Measurements from ENCODE around the gene SPECC1L.
"Not testable (repeated sequence)": the region's sequence is repeated elsewhere in the genome, so short reads cannot be mapped to it uniquely, and the experiment has no call there.

Gene SPECC1L, protein sequence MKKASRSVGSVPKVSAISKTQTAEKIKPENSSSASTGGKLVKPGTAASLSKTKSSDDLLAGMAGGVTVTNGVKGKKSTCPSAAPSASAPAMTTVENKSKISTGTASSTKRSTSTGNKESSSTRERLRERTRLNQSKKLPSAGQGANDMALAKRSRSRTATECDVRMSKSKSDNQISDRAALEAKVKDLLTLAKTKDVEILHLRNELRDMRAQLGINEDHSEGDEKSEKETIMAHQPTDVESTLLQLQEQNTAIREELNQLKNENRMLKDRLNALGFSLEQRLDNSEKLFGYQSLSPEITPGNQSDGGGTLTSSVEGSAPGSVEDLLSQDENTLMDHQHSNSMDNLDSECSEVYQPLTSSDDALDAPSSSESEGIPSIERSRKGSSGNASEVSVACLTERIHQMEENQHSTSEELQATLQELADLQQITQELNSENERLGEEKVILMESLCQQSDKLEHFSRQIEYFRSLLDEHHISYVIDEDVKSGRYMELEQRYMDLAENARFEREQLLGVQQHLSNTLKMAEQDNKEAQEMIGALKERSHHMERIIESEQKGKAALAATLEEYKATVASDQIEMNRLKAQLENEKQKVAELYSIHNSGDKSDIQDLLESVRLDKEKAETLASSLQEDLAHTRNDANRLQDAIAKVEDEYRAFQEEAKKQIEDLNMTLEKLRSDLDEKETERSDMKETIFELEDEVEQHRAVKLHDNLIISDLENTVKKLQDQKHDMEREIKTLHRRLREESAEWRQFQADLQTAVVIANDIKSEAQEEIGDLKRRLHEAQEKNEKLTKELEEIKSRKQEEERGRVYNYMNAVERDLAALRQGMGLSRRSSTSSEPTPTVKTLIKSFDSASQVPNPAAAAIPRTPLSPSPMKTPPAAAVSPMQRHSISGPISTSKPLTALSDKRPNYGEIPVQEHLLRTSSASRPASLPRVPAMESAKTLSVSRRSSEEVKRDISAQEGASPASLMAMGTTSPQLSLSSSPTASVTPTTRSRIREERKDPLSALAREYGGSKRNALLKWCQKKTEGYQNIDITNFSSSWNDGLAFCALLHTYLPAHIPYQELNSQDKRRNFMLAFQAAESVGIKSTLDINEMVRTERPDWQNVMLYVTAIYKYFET

DNA sequence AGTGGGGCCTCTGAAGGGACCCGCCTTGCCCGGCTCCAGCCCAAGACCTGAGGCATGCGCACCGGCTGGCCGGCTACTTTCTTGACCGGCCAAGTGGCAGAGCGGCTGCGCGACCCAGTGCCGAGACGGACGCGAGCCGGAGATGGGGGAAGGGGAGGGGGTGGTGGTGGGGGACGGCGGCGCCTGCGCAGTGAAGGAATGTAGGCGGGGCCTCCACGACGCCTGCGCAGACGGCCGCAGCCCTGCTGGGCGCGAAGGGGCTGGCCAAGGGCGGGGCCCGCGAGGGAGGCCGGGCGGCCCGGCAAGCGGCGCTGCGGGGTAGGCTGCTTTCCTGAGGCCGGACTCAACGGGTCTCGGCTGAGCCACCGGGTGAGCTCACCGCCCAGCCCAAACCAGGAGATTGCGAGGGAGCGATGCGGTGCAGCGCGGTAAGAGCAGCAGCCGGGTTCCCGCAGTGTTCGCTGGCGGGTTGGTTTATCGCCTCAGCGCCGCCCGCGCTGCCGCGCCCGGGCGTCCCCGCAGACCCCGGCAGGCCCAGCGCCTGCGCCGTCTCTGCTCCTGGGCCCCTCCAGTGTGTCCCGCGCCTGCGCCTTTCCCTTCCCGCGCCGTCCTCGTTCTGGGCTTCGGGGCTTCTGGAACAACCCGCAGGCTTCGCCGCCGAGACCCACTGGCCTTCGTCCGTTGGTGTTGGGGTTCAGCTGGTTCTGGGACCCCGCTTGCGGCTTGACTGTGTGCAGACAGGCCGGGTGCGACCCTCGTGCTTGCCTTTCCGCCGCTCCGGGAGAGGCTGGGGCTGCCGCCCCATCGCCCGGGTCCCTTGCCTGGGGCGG, at the start of gene SPECC1L:
Gene SPECC1L (plus strand): TSS at position 276 of the 830 bp plus-strand sequence. CDS start 31,401 bp downstream, outside the sequence.
- no peak for FAIRE-seq

DNA sequence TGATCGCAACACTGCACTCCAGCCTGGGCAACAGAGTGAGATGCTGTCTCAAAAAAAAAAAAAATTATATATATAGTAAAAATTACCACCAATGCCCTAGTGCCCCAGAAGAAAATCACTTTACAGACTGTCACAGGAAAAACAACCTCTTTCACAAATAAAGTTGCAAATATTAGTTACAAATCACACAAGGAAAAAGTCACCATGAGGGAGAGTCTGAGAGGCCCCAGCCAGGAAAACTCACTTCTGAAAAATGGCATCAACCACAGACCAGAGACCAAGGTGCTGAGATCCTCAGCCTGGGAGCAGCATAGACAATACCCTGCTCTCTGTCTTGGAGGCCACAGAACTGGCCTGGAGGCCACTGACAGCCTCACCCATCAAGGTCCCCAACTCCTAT, 46.2 kb upstream of the SPECC1L start:
- no peak for FAIRE-seq

- no peak for FAIRE-seq
Measured at GRCh38 chr22:24225044-24225601, 45.5 kb upstream of the SPECC1L start.

DNA sequence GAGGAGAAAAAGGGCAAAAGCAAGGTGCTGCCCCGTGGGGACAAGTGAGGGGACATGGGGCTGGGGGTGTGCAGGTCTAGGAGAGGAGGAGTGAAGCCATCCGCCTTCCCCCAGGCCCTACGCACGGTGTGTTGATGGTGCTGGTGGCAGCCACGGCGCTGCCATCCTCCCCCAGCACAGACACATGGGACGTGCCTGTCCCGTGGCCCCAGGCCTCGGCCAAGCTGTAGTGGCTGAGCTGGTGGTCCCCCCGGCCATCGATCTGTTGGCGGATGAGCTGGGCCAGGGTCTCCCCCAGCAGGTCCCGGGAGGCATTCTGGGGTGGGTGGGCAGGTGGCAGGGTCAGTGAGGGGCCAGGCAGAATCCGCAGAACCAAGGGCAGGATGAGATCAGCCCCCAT, 44.7 kb upstream of the SPECC1L start:
- FAIRE-seq = no peak

DNA sequence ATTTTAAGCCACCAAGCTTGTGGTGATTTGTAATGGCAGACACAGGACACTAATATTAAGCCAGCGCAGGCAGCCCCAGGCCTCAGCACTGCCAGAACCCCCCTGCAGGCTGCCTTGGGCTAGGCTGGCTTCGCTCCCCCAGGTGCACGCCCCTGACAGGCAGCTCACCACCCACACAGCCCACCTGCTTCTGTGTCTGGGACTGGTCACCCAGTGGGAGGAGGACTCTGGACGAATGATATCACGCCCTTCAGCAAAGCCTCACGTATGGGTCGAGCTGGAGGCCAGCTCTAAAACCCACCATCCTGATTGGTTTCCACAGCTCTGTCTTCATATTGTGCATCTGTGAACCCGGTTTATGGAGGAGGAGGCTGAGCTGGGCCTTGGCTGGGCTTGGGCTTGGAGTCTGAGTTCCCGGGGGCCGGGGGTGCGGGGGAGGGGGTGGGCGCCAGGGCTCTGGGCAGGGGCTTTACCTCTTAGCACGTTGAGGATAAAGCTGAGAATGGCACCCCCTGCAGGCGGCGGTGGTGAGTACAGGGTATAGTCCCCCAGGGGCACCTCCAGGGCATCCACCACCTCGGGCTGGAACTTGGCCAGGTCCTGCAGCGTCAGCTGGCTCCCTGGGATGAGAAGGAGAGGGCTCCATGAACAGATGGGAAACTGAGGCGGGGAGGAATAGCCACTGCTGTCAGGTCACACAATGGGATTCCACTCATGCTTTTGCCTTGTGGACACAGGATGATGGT, 39.5 kb upstream of the SPECC1L start:
- FAIRE-seq = no peak

DNA sequence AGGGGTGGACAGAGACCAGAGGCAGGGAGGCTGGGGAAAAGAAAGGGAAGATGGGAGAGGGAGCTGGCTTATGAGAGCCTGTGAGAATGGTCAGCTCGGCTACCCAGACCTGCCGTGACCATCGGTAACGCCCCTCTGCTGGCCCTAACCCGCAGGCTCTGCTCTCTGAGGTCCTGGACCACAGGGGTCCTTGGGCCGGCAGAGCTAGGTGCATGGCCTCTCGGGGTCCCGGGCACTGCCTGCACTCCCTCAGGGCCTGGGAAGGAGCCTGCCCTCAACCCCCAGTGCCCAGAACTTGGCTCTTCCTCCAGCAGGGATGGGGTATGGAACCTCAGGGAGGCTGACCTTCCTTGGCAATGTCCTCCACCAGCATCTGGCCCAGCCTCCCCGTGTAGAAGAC, 38.9 kb upstream of the SPECC1L start:
- no peak for FAIRE-seq

DNA sequence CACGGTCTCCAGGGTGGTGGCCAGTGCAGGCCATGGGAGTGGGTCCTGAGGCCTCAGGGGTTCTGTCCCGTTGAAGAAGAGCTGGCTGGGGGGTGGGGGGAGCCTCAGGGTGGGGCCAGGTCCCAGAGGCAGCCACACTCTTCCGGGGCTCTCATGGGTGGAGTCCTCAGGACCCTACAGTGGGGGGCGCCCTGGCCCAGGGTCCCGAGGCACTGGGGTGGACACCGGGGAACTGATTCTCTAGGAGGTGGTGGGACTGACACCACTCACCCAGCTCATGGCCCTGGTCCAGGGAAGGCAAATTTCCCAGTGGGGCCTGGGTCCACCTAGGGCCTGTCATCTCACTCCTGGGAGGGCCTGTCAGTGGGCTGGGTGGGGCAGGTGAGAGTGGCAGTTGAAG, 38.5 kb upstream of the SPECC1L start:
- FAIRE-seq = no peak

- FAIRE-seq = no peak
Measured at GRCh38 chr22:24232725-24233124, 37.9 kb upstream of the SPECC1L start.

GRCh38 chr22:24233235-24233634, 37.4 kb upstream of the SPECC1L start:
- no peak for FAIRE-seq

GRCh38 chr22:24233816-24234215, 36.8 kb upstream of the SPECC1L start:
- FAIRE-seq = no peak

DNA sequence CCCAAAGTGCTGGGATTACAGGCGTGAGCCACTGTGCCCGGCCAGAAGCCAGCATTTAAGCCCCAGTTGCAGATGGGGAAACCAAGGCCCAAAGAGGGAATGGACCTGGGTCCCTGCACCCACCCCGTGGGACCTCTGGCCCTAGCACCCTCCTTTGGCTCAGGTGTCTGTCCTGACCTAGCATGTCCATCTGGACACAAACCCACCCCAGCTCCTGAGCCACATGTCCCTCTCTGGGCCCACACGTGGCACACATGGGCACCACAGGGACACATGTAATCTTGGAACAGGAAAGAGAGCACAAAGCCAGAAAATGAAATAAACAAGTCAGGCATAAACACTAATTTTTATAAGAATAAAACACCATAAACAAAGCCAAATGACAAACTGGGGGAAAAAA, 35.3 kb upstream of the SPECC1L start:
- FAIRE-seq = no peak

GRCh38 chr22:24236656-24237055, 34.0 kb upstream of the SPECC1L start:
- no peak for FAIRE-seq

DNA sequence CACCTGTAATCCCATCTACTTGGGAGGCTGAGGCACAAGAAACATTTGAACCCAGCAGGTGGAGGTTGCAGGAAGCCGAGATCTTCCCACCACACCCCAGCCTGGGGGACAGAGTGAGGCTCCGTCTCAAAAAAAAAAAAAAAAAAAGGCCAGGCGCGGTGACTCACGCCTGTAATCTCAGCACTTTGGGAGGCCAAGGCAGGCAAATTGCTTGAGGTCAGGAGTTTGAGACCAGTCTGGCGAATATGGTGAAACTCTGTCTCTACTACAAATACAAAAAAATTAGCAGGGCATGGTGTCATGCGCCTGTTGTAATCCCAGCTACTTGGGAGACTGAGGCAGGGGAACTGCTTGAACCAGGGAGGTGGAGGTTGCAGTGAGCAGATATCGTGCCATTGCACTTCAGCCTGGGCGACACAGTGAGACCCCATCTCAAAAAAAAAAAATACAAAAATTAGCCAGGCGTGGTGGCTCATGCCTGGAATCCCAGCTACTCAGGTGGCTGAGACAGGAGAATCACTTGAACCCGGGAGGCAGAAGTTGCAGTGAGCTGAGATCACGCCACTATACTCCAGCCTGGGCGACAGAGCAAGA, 32.4 kb upstream of the SPECC1L start:
- FAIRE-seq = not testable (repeated sequence)

DNA sequence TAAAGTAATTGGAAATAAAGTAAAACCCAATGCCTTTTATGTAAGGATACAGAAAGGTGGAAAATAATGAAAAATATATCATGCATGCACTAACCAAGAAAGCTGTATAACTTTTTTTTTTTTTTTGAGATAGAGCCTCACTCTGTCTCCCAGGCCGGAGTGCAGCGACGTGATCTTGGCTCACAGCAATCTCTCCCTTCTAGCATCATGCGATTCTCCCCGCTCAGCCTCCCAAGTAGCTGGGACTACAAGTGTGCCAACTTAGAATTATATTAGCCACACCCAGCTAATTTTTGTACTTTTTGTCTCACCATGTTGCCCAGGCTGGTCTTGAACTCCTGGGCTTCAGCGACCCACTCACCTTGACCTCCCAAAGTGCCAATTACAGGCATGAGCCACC, 30.2 kb upstream of the SPECC1L start:
- FAIRE-seq = no peak

DNA sequence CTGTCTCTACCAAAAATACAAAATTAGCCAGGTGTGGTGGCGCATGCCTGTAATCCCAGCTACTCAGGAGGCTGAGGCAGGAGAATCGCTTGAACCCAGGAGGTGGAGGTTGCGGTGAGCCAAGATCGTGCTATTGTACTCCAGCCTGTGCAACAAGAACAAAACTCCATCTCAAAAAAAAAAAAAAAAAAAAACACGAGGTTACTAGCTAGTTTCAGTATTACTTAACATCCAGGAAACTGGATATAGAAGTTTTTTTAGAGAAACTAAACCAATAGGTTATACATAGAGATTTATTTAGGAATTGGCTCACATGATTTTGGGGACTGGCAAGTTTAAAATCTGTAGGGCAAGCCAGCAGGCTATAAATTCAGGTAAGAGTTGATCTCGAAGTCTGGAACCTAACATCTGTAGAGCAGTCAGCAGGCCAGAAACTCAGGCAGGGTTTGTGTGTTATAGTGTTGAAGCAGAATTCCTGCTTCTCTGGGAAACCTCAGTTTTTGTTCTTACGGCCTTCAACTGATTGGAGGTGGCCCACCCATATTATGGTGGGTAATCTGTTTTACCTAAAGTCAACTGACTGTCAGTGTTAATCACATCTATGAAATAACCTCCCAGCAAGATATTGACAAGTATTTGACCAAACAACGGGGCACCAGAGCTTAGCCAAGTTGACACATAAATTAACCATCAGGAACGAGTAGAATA, 29.5 kb upstream of the SPECC1L start:
- not testable (repeated sequence) for FAIRE-seq

GRCh38 chr22:24243417-24243816, 27.2 kb upstream of the SPECC1L start:
- not testable (repeated sequence) for FAIRE-seq

GRCh38 chr22:24244144-24244787, 26.4 kb upstream of the SPECC1L start:
- no peak for FAIRE-seq

- FAIRE-seq = not testable (repeated sequence)
Measured at GRCh38 chr22:24245030-24245431, 25.6 kb upstream of the SPECC1L start, which contains the start of gene GGT5. Gene GGT5 (minus strand): TSS chr22:24245082. CDS start chr22:24244725, 357 bp downstream.
